HG02571 (cell line): ENCODE data around the gene CGREF1.

Source experiments
- ATAC-seq: cut with Tn5 transposase; IDR thresholded peaks from one replicate; pipeline ENCODE4 v1.9.1; 2021; ENCODE audit warnings: mild to moderate bottlenecking, moderate library complexity; ENCODE audit not compliant: unreplicated experiment

CGREF1 gene

DNA sequence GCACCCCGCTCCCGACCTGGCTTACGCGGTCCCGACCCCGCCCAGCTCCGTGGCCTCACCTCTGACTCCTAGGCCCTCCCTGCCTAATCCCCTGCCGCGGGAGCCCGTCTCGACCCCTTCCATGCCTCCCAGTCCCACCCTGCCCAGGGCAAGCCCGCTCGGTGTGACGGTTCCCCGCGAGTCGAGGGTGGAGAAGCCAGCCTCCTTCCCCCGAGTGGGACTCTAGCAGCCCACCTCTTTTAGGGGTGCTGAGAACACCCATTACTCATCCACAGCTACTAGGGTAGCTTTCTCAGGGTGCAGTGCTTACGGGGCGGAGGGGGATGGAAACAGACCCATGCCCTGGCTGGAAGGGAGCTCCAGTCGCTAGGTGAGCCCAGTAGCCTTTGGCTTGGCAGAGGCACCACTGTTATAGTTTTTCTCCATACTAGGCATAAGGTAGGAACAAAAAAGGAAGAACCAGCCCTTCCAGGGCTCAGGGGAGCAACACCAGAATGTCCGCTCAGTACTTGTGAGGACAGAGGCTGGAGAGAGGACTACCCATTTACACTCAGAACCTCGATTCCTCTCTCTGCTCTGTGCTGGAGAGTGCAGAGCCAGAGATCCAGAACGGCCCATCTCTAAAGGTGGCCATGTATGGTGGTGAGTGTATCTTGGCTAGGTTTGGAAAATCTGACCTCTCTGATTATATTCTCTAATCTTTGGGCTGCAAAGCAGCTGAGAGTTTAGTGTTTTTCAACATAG lies 66.9 kb downstream of the CGREF1 start:
- ATAC-seq, result no peak

DNA sequence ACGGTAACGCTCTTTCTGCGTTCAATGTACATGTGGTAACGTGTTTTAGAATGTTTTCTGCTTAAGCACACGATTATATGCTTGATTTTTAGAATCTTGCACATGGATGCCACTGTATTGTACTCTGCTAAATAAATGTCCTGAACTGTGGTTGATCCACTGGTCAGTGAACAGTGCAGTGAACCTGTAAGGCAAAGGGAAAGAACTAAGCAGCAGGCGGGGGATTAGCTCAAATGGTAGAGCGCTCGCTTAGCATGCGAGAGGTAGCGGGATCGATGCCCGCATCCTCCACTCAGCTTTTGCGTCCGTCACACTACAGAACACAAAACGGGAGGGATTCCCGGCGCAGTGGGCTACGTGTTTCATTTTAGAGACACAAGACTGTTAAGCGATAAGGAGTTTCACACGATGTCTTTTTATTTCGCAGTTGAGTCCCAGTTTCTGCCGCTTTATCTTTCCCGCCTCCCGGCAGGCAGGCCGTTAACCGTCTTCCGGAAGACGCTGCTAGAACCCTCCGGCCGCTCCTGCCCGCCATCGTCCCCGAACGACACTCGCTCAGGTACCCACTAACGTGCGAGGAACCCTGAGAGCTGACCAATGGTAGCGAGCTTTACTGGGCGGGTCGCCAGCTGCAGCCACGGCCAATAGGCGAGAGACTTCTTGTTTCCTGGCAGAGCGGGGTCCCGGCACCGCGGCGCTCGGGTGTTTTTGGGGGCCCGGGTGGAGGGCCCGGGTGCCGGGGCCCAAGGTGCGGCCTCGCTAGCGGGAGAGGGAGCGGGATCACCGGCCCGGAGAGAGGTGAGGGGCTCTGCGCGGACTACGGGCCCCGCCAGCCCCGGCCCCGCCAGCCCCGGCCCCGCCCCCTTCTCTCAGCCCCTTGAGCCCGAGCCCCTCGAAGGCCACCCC lies 67.7 kb downstream of the CGREF1 start, which contains the start of gene AGBL5:
AGBL5 (plus strand) TSS at position 673 of the 906 bp plus-strand sequence. CDS start 1,291 bp downstream, outside the sequence.
- ATAC-seq, result peak; percentile 66
